Brain microvascular endothelial cell (primary cell): ENCODE results near the gene RAB17.

Experiments
- DNase-seq: peaks from one replicate; pipeline ENCODE4 v3.0.0-alpha.2; 2020
- H3K27ac ChIP-seq: fragments of 250-450 bp; sonication (Bioruptor Pico); 2 replicates; pipeline ENCODE4 v1.5.1; 2020; ENCODE audit warnings: mild to moderate bottlenecking, moderate library complexity
- H3K27me3 ChIP-seq: fragments of 250-450 bp; sonication (Bioruptor Pico); replicated peaks from 2 replicates; pipeline ENCODE4 v1.5.1; 2020; ENCODE audit warnings: mild to moderate bottlenecking
- H3K36me3 ChIP-seq: fragments of 250-450 bp; sonication (Bioruptor Pico); replicated peaks from 2 replicates; pipeline ENCODE4 v1.5.1; 2020; ENCODE audit warnings: mild to moderate bottlenecking
- H3K4me3 ChIP-seq: 2 replicates; pipeline ENCODE4 v1.5.1; 2011; ENCODE audit warnings: low read depth, mild to moderate bottlenecking, control low read depth, low read length, moderate library complexity
- in situ Hi-C: cut with HindIII; loops from 2 replicates; pipeline ENCODE4 v1.10.0; 2017; ENCODE audit warnings: low sequenced_read_pairs, low pct_ligation_motif_present
- TF ChIP-seq, protein P1 (sequence below): IDR thresholded peaks from 2 replicates; pipeline ENCODE4 v1.5.1; 2011; ENCODE audit warnings: low read depth, mild to moderate bottlenecking, moderate library complexity, low read length, control low read depth, inconsistent platforms; ENCODE audit errors: missing control alignments

RAB17 gene

GRCh38 chr2:237603049-237603717, 12.6 kb upstream of the RAB17 start:
- DNase-seq, result no peak
- no peaks in the 10 kb centered on the region for H3K27me3 ChIP-seq
- no peaks in the 10 kb centered on the region for H3K36me3 ChIP-seq
- in situ Hi-C loops, result no loop called here
- no peak overlapping the region for H3K4me3 ChIP-seq
- peak overlapping the region; percentile 82 for H3K27ac ChIP-seq
- TF ChIP-seq, protein P1, sequence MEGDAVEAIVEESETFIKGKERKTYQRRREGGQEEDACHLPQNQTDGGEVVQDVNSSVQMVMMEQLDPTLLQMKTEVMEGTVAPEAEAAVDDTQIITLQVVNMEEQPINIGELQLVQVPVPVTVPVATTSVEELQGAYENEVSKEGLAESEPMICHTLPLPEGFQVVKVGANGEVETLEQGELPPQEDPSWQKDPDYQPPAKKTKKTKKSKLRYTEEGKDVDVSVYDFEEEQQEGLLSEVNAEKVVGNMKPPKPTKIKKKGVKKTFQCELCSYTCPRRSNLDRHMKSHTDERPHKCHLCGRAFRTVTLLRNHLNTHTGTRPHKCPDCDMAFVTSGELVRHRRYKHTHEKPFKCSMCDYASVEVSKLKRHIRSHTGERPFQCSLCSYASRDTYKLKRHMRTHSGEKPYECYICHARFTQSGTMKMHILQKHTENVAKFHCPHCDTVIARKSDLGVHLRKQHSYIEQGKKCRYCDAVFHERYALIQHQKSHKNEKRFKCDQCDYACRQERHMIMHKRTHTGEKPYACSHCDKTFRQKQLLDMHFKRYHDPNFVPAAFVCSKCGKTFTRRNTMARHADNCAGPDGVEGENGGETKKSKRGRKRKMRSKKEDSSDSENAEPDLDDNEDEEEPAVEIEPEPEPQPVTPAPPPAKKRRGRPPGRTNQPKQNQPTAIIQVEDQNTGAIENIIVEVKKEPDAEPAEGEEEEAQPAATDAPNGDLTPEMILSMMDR, result no peak

- TF ChIP-seq, protein P1, result no peak
- no peaks in the 10 kb centered on the region for H3K27me3 ChIP-seq
- H3K4me3 ChIP-seq, result no peak overlapping the region
- in situ Hi-C loops, result no loop called here
- no peak for DNase-seq
- no peaks in the 10 kb centered on the region for H3K36me3 ChIP-seq
- no peak overlapping the region for H3K27ac ChIP-seq
Observed at GRCh38 chr2:237602409-237602808, 11.9 kb upstream of the RAB17 start.

GRCh38 chr2:237601453-237602116, 11.1 kb upstream of the RAB17 start:
- no peak for DNase-seq
- Histone ChIP-seq H3K36me3 (no peaks in the 10 kb centered on the region), H3K4me3 (no peak overlapping the region), H3K27ac (no peak overlapping the region), H3K27me3 (no peaks in the 10 kb centered on the region)
- TF ChIP-seq, protein P1, result peak; percentile 25
- in situ Hi-C loops, result no loop called here

DNA sequence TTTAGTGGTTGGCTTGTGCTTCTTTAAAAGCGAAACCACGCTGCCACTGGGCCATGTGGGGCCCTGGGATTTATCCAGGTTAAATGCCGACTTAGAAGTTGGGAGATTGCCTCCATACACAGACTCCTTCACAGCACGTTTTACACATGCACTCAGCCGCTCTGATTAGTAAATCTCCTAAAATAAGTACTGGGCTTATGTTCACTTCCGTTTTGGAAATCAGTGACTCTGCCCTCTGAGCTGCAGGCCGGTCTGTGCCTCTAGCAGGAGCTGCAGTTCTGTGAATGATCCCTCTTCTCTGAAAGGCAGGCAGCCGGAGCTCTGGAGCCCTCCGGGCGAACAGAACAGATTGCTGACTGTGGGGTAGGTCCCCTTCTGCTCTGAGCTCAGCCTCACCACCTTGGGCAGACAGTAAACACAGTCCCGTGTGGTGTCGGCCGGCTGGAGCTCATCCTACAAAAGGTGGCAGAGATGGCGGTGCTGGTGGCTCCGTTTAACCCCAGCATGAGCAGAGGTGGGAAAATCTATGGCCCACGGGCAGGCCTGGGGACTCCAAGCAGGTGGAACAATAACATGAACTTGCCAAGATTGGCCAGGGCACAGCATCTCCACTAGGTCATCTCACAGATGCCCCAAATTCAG, 9.8 kb upstream of the RAB17 start:
- in situ Hi-C loops, result no loop called here
- DNase-seq, result peak; percentile 45
- TF ChIP-seq, protein P1, result peak; percentile 41
- H3K36me3 ChIP-seq, result no peaks in the 10 kb centered on the region
- H3K27ac ChIP-seq, result no peak overlapping the region
- no peaks in the 10 kb centered on the region for H3K27me3 ChIP-seq
- no peak overlapping the region for H3K4me3 ChIP-seq

DNA sequence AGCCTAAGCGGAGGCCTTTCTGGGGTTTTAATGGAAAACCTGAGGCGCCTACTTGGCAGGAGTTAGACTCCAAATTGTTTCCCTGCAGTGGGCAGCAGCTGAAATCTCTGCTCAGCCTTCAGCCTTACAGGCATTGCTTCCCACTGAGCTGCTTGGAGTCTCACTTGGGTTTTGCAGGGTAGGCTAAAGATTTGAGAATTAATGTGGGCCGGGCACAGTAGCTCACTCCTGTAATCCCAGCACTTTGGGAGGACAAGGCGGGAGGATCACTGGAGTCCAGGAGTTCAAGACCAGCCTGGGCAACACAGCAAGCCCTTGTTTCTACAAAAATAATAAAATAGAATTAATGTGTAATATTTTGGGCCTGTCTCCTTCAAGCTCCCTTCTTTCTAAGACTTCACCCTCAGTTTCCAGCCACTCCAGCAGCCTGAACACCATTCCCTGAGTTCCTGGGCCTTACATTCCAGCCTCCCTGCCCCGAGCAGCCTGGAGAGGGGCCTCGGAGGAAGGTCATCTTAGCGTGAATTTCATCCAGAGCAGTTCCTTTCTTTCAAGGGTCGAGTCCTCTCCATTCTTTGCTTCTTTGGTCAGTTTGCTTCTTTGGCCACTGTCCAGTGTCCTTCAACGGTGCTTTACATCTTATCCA, 9.1 kb upstream of the RAB17 start:
- Histone ChIP-seq H3K4me3 (no peak overlapping the region), H3K27ac (no peak overlapping the region), H3K36me3 (no peaks in the 10 kb centered on the region), H3K27me3 (no peaks in the 10 kb centered on the region)
- no peak for DNase-seq
- TF ChIP-seq, protein P1, result no peak
- in situ Hi-C loops, result no loop called here
